Measurements from ENCODE around the gene NUDT4.

DNA sequence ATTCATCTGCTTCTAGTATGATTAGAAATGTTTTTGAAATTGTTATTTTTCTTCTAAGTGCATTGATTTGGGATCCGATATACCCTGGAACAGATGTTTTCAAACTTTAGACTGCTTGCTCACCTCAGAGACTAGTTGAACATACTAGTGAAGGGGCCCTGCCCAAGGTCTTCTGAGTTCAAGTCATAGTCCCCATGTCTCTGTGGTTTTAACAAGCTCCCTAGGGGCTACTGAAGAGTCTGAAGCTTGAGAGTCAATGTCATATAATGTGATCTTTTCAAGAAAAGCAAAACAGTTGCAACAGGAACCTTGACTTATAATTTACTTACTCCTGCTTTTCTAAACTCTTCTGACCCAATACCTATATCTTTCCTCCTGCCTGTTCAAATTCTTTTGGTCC lies 71.6 kb downstream of the NUDT4 start:
- TF ChIP-seq RNF2 (IDR thresholded peaks at IDR 0.05) (no peak), SRF (CRISPR knock-in tag; IDR thresholded peaks at IDR 0.05) (no peak), ZBTB34 (CRISPR knock-in tag; IDR thresholded peaks at IDR 0.05) (no peak), ETV5 (CRISPR knock-in tag; IDR thresholded peaks at IDR 0.05; ENCODE audit: low read depth) (no peak), FOXM1 (IDR thresholded peaks at IDR 0.05; ENCODE audit: low read depth) (no peak), FOXM1 (CRISPR knock-in tag; IDR thresholded peaks at IDR 0.05; ENCODE audit: low read depth) (no peak), RFX1 (IDR thresholded peaks at IDR 0.05) (no peak), USF1 (CRISPR knock-in tag; IDR thresholded peaks at IDR 0.05) (no peak), U2AF1 (optimal IDR thresholded peaks at IDR 0.05; ENCODE audit: low read depth, low read length) (no peak), SREBF2 (CRISPR knock-in tag; IDR thresholded peaks at IDR 0.05) (no peak), PYGO2 (tag; IDR thresholded peaks at IDR 0.05) (no peak), KAT8 (IDR thresholded peaks at IDR 0.05; ENCODE audit: low read depth) (no peak), JUND (IDR thresholded peaks at IDR 0.05; ENCODE audit: borderline replicate concordance, low read depth, low read length) (no peak), JUND (tag; IDR thresholded peaks at IDR 0.05; ENCODE audit: borderline replicate concordance, low read depth, low read length) (no peak)
